Ascending aorta (tissue), 2 donors: ENCODE measurements around the gene CCDC142. TPM values are rescaled to one million over a fixed set of nuclear protein-coding genes. Genes with fewer than 3 reads are reported as not detected.

Source experiments
- DNase-seq, 2 donors: peaks; one replicate each; pipeline ENCODE4 v3.0.0-alpha.2; 2019; ENCODE audit warnings: low spot score in 2 of 2
- H3K27ac ChIP-seq, 2 donors: fragments of 200-600 bp; sonication (generic); one replicate each; pipeline ENCODE4 v1.5.1; 2016 to 2017; ENCODE audit warnings: mild to moderate bottlenecking in 1 of 2
- H3K27me3 ChIP-seq: fragments of 200-600 bp; sonication (generic); one replicate; pipeline ENCODE4 v1.5.1; 2017
- H3K36me3 ChIP-seq, 2 donors: fragments of 200-600 bp; sonication (generic); one replicate each; pipeline ENCODE4 v1.5.1; 2016
- H3K4me1 ChIP-seq, 2 donors: fragments of 200-600 bp; sonication (generic); one replicate each; pipeline ENCODE4 v1.5.1; 2016 to 2017; ENCODE audit warnings: mild to moderate bottlenecking in 1 of 2
- H3K4me3 ChIP-seq, 2 donors: fragments of 200-600 bp; sonication (generic); one replicate each; pipeline ENCODE4 v1.5.1; 2016 to 2017; ENCODE audit warnings: mild to moderate bottlenecking in 1 of 2
- H3K9me3 ChIP-seq, 2 donors: fragments of 200-600 bp; sonication (generic); one replicate each; pipeline ENCODE4 v1.5.1; 2016
- CTCF ChIP-seq, 3 experiments: fragments of 200-600 bp in 2 of 3; fragments of 450-650 bp in 1 of 3; sonication (generic) in 2 of 3; IDR thresholded peaks; one replicate each; pipeline ENCODE4 v1.5.1; 2016 to 2019; ENCODE audit warnings: antibody characterized with exemption in 3 of 3, mild to moderate bottlenecking in 1 of 3, moderate library complexity in 1 of 3
- intact Hi-C: fragments of 100-400 bp; cut with DNase I; formaldehyde crosslinking; loops from one replicate; pipeline ENCODE4 v1.15.1; 2023
- total RNA-seq: library from RNA; depleted of rRNA; stranded (reverse); fragments of >200 nt; gene quantifications from one replicate; pipeline ENCODE4 v1.1.0, GENCODE V29; 2016

Gene CCDC142
- total RNA-seq, 1 donor from 2014 or later: 16.5 TPM

GRCh38 chr2:74424139-74424992 is 58.4 kb downstream of the CCDC142 start:
- intact Hi-C loops: no loop called here
- Histone ChIP-seq H3K27me3 (no peaks in the 10 kb centered on the region), H3K36me3 (peaks cover 16 to 27% of the 10 kb centered on the region in 2 donors), H3K27ac (no peak overlapping the region), H3K4me1 (peaks cover 0 to 3% of the 10 kb centered on the region in 2 donors), H3K9me3 (no peaks in the 10 kb centered on the region), H3K4me3 (no peak overlapping the region)
- DNase-seq: no peak
- no peak for TF ChIP-seq CTCF (IDR thresholded peaks at IDR 0.05)

Other genes starting within 250 kb of the CCDC142 start
- gene SLC4A5, start 139.6 kb downstream of the CCDC142 start, total RNA-seq: 0.11 TPM
- gene DCTN1, start 102.7 kb downstream of the CCDC142 start, total RNA-seq: 152 TPM
- 10.3 TPM for gene C2orf81, start 61.4 kb downstream of the CCDC142 start, total RNA-seq
- 5.5 TPM for gene WDR54, start 61.3 kb downstream of the CCDC142 start, total RNA-seq
- gene RTKN, start 41.1 kb downstream of the CCDC142 start, total RNA-seq: 9.5 TPM
- 79.4 TPM for gene INO80B, start 27.9 kb downstream of the CCDC142 start, total RNA-seq
- gene WBP1, start 24.6 kb downstream of the CCDC142 start, total RNA-seq: 18.1 TPM
- gene MOGS, start 17.6 kb downstream of the CCDC142 start, total RNA-seq: 71.9 TPM
- 37.7 TPM for gene MRPL53, start 10.3 kb downstream of the CCDC142 start, total RNA-seq
- 19.5 TPM for gene TTC31, start 83 bp upstream of the CCDC142 start, total RNA-seq
- 3.0 TPM for gene LBX2, start 16.6 kb upstream of the CCDC142 start, total RNA-seq
- gene PCGF1, start 24.7 kb upstream of the CCDC142 start, total RNA-seq: not detected
- not detected for gene TLX2, start 31.5 kb upstream of the CCDC142 start, total RNA-seq
- not detected for gene DQX1, start 43.2 kb upstream of the CCDC142 start, total RNA-seq
- gene AUP1, start 46.7 kb upstream of the CCDC142 start, total RNA-seq: 120 TPM
- gene HTRA2, start 46.9 kb upstream of the CCDC142 start, total RNA-seq: 80.1 TPM
- 19.8 TPM for gene LOXL3, start 70.9 kb upstream of the CCDC142 start, total RNA-seq
- gene DOK1, start 71.7 kb upstream of the CCDC142 start, total RNA-seq: 68.1 TPM
- gene M1AP, start 165.3 kb upstream of the CCDC142 start, total RNA-seq: not detected
- 0.32 TPM for gene SEMA4F, start 171.2 kb upstream of the CCDC142 start, total RNA-seq